Body of pancreas (tissue), 4 donors: ENCODE results near the gene ZNF273.

Source experiments
- POLR2A ChIP-seq, 3 donors: fragments of 450-650 bp; IDR thresholded peaks; one replicate each; pipeline ENCODE4 v1.6.1; 2016; ENCODE audit warnings: antibody characterized with exemption in 3 of 3, mild to moderate bottlenecking in 2 of 3
- TF ChIP-seq, protein P1 (sequence below), 7 experiments: fragments of 450-650 bp in 4 of 7; fragments of 200-600 bp in 3 of 7; sonication (generic) in 3 of 7; IDR thresholded peaks; one replicate each; pipeline ENCODE4 v1.5.1; 2016 to 2019; ENCODE audit warnings: antibody characterized with exemption in 7 of 7

DNA sequence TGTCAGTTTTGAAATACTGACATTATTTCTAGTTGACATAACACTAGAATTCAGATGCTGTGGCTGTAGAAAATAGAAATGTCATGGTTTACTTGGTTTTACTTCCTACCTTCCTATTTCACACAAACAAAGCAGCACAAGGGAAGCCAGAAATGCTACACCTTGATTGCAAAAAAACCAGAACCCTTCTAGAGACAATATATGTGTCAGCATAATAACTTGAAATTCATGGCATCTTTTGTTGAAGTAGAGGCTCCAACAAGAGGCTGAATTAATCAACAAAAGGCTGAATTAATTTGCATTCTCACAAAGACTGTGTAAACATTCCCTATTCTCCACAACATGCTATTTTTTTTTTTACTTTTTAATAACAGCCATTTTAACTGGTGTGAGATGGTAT is 62.5 kb downstream of the ZNF273 start:
- TF ChIP-seq, protein P1, sequence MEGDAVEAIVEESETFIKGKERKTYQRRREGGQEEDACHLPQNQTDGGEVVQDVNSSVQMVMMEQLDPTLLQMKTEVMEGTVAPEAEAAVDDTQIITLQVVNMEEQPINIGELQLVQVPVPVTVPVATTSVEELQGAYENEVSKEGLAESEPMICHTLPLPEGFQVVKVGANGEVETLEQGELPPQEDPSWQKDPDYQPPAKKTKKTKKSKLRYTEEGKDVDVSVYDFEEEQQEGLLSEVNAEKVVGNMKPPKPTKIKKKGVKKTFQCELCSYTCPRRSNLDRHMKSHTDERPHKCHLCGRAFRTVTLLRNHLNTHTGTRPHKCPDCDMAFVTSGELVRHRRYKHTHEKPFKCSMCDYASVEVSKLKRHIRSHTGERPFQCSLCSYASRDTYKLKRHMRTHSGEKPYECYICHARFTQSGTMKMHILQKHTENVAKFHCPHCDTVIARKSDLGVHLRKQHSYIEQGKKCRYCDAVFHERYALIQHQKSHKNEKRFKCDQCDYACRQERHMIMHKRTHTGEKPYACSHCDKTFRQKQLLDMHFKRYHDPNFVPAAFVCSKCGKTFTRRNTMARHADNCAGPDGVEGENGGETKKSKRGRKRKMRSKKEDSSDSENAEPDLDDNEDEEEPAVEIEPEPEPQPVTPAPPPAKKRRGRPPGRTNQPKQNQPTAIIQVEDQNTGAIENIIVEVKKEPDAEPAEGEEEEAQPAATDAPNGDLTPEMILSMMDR (IDR thresholded peaks at IDR 0.05): no peak
- TF ChIP-seq POLR2A (IDR thresholded peaks at IDR 0.05): no peak
